Measurements from ENCODE around the gene ABI3BP. TPM values are rescaled to one million over a fixed set of nuclear protein-coding genes. Genes with fewer than 3 reads are reported as not detected.

Gene ABI3BP
- total and polyA plus RNA-seq, 10 of the 15 experiments (the other 5 are each of a cell fraction or from before 2014, with no cell fraction given) = 0.03 to 0.42 (median 0.11) TPM; not detected in 4

DNA sequence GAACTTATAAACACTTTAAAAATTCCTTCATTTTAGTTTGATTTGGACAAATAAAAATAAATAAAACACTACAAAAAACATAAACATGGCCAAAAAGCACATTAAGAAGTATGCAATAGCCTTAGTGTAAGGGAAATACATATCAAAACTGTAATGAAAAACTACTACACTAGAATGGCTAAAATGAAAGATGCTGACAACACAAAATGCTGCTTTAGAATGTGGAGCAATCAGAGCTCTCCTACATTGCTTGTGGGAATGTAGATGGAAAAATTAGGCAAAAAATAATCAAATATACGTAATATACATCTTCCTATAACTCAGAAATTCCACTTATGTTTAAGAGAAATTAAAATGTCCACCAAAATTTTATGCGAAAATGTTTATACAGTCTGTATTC is 96.2 kb downstream of the ABI3BP start (continued):
- TF ChIP-seq, protein P1, sequence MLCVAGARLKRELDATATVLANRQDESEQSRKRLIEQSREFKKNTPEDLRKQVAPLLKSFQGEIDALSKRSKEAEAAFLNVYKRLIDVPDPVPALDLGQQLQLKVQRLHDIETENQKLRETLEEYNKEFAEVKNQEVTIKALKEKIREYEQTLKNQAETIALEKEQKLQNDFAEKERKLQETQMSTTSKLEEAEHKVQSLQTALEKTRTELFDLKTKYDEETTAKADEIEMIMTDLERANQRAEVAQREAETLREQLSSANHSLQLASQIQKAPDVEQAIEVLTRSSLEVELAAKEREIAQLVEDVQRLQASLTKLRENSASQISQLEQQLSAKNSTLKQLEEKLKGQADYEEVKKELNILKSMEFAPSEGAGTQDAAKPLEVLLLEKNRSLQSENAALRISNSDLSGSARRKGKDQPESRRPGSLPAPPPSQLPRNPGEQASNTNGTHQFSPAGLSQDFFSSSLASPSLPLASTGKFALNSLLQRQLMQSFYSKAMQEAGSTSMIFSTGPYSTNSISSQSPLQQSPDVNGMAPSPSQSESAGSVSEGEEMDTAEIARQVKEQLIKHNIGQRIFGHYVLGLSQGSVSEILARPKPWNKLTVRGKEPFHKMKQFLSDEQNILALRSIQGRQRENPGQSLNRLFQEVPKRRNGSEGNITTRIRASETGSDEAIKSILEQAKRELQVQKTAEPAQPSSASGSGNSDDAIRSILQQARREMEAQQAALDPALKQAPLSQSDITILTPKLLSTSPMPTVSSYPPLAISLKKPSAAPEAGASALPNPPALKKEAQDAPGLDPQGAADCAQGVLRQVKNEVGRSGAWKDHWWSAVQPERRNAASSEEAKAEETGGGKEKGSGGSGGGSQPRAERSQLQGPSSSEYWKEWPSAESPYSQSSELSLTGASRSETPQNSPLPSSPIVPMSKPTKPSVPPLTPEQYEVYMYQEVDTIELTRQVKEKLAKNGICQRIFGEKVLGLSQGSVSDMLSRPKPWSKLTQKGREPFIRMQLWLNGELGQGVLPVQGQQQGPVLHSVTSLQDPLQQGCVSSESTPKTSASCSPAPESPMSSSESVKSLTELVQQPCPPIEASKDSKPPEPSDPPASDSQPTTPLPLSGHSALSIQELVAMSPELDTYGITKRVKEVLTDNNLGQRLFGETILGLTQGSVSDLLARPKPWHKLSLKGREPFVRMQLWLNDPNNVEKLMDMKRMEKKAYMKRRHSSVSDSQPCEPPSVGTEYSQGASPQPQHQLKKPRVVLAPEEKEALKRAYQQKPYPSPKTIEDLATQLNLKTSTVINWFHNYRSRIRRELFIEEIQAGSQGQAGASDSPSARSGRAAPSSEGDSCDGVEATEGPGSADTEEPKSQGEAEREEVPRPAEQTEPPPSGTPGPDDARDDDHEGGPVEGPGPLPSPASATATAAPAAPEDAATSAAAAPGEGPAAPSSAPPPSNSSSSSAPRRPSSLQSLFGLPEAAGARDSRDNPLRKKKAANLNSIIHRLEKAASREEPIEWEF (IDR thresholded peaks at IDR 0.05; ENCODE audit: insufficient replicate concordance, low read depth, low read length) = no peak

DNA sequence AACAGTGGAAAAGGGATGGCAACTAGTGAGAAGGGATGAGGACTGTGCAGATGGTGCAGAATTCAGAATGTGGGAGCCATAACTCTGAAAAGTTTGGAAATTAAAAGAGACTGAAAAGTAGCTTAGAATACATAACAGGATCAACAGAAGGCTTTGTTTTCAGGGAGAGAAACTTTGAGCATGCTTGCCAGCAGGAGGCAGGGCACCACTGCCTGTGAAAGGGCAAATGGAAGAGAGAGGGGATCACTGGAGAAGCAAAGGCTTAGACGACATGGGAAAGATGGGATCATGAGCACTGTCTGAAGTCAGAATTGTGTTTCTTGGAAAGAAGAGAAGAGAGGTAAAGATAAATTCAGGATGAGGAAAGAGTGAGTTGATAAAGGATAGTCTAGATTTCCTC is 99.6 kb downstream of the ABI3BP start:
- ATAC-seq (no peak), FAIRE-seq (no peak), DNase-seq (ENCODE audit: low read depth, low spot score) (no peak)
- H3K36me3 ChIP-seq (ENCODE audit: control insufficient read depth in 2 of 2, insufficient read depth in 2 of 2, low read length in 1 of 2) = no peaks in the 10 kb centered on the region
- no peak overlapping the region for H3K27ac ChIP-seq (ENCODE audit: control insufficient read depth, insufficient read depth)
- RAD21 ChIA-PET (ENCODE audit: unreplicated experiment) = no interaction called here
- H3K9ac ChIP-seq (ENCODE audit: control insufficient read depth, insufficient read depth, low read length) = no peak overlapping the region
- SMC1A ChIA-PET (ENCODE audit: uncharacterized antibody, unreplicated experiment) = no interaction called here
- intact Hi-C loops (cut with micrococcal nuclease; ENCODE audit: unreplicated experiment) (loop anchor here (5.0 kb wide), 1 partner anchor 489 kb away; no protein-coding TSS in a partner anchor), in situ Hi-C loops (cut with MboI) (no loop called here)
- no peak overlapping the region for H2AFZ ChIP-seq (ENCODE audit: control insufficient read depth, low read depth, low read length)
- no peak for TF ChIP-seq BRCA1 (IDR thresholded peaks at IDR 0.05; ENCODE audit: low read depth, low read length)
- TF ChIP-seq, protein P2, sequence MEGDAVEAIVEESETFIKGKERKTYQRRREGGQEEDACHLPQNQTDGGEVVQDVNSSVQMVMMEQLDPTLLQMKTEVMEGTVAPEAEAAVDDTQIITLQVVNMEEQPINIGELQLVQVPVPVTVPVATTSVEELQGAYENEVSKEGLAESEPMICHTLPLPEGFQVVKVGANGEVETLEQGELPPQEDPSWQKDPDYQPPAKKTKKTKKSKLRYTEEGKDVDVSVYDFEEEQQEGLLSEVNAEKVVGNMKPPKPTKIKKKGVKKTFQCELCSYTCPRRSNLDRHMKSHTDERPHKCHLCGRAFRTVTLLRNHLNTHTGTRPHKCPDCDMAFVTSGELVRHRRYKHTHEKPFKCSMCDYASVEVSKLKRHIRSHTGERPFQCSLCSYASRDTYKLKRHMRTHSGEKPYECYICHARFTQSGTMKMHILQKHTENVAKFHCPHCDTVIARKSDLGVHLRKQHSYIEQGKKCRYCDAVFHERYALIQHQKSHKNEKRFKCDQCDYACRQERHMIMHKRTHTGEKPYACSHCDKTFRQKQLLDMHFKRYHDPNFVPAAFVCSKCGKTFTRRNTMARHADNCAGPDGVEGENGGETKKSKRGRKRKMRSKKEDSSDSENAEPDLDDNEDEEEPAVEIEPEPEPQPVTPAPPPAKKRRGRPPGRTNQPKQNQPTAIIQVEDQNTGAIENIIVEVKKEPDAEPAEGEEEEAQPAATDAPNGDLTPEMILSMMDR (IDR thresholded peaks at IDR 0.05 in 2 of 3, conservative IDR thresholded peaks at IDR 0.05 in 1 of 3; ENCODE audit: control insufficient read depth in 2 of 3, extremely low read depth in 1 of 3, insufficient read depth in 1 of 3, low read depth in 3 of 3, low read length in 3 of 3) = peak in 2 of 3 experiments; percentile 4 to 24; a peak in 2 of 6 replicates
- no peaks in the 10 kb centered on the region for H3K27me3 ChIP-seq (replicated peaks in 1 of 2; ENCODE audit: control insufficient read depth in 2 of 2, insufficient read depth in 2 of 2, low read length in 1 of 2)
- H4K20me1 ChIP-seq (ENCODE audit: control insufficient read depth, insufficient read depth) = no peaks in the 10 kb centered on the region
- H3K4me1 ChIP-seq (ENCODE audit: control insufficient read depth, insufficient read depth, low read length) = peaks cover 7% of the 10 kb centered on the region
- no peak overlapping the region for H3K4me2 ChIP-seq (ENCODE audit: control insufficient read depth, insufficient read depth)
- POLR2A ChIA-PET = no interaction called here
- 33% methylated on average over 1 of the region's 1 CpG for WGBS (ENCODE audit: insufficient coverage, insufficient replicate concordance, low lambda C conversion rate, missing lambda C conversion rate)
- H3K4me3 ChIP-seq = no peak overlapping the region
- no peaks in the 10 kb centered on the region for H3K79me2 ChIP-seq (ENCODE audit: control insufficient read depth, insufficient read depth, low read length)
- no peaks in the 10 kb centered on the region for H3K9me3 ChIP-seq (replicated peaks; ENCODE audit: control insufficient read depth, insufficient read depth, low read length)
- no TSS peak for BruUV-seq (replicated peaks)
- CTCF ChIA-PET = interaction anchor here (1.0 to 1.7 kb wide), 2 partner anchors 15 to 28 kb away, joined by 3 read pairs; no protein-coding TSS in a partner anchor
